HG03280 (cell line): ENCODE results near the gene GPR37.
A peak's percentile ranks its signal among the peaks of the same experiment; 100 is the strongest.

Source experiments
- ATAC-seq: cut with Tn5 transposase; IDR thresholded peaks from one replicate; pipeline ENCODE4 v1.9.1; 2021; ENCODE audit warnings: mild to moderate bottlenecking, moderate library complexity; ENCODE audit not compliant: unreplicated experiment

GPR37 gene

GRCh38 chr7:124765401-124766352 lies at the start of gene GPR37:
Gene GPR37, minus strand, starts transcription at chr7:124765792. Its CDS starts 816 bp downstream, at chr7:124764976.
- ATAC-seq = peak; percentile 47

GRCh38 chr7:124813994-124814798 lies 48.6 kb upstream of the GPR37 start:
- no peak for ATAC-seq

DNA sequence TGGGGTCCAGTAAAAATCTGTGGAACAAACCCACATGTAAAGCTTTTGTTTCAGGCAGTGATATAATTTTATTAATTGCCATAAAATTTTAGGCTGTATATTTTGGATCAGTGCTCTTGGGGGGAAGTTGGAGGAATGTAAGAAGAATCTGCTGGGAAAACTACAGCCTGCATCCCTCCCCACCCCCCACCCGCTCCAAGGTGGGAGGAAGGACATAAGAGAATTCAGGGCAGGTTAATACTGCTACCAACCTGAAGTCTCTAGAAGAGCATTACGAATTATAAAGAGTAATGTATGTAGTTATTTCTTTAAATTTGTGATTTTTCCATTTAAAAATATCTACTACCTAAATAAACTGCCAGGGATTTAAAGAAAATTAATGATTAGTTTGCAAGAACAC lies 47.2 kb upstream of the GPR37 start:
- no peak for ATAC-seq

DNA sequence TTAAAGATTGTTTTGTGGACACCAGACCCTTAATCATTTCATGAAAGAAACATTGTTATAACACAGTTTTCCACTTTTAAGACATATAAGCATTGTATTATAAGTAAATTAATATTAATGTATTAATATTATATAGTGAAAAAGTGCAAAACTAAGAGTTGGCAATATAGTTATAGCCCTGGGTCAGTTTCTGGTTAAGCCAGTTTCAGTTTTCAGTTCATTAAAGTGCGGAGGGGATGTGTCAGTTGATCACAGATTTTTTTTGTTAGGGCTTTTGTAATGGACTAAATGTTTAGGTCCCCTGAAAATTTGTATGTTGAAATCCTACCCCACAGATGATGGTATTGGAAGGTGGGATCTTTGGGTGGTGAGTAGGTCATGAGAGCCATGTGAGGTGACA lies 45.7 kb upstream of the GPR37 start:
- ATAC-seq = no peak

- no peak for ATAC-seq
Measured at GRCh38 chr7:124810605-124811004, 45.0 kb upstream of the GPR37 start.

- no peak for ATAC-seq
Measured at GRCh38 chr7:124808206-124808605, 42.6 kb upstream of the GPR37 start.

DNA sequence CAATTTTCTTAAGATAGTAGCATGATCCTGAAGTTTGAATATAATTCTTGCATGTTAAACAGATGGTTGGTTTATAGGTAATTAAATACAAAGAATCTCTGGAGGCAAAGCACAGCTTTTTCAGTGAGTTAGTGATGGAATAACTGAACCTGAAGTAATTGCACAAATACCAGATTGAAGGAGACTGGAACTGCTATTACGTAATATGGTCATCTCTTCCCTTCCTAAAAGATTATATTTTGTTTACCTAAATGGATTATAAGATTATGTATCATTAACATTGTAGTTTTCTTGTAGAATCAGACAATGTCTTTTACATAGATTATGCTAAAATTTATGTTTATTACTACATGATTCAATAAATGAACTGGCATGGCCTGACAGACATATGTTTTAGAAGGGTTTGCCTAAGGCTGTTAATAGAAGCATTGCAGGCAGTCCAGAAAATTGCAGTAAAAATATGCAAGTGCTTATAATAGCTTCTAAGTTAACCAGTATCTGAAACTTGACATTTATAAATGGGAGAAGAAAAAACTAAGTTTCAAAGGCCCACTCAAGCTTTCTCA lies 35.8 kb upstream of the GPR37 start:
- no peak for ATAC-seq

DNA sequence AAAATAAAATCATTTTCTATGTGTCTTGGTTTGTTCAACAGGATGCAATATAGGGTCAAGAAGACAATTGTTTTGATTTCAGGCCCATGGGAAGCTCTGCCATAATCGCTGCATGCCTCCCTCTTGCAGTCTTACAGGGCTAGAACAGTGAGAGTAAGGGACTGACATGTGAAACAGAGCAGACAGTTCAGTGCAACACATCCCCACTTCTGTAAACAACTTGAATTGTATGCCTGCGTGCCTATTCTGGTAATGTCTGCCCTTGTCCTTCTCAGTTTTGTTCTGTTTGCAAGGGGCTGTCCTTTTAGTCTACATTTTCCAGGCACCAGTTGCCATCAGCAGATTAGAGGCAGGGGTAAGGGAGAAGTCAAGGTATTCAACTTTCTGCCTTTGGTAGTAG lies 34.8 kb upstream of the GPR37 start:
- no peak for ATAC-seq

DNA sequence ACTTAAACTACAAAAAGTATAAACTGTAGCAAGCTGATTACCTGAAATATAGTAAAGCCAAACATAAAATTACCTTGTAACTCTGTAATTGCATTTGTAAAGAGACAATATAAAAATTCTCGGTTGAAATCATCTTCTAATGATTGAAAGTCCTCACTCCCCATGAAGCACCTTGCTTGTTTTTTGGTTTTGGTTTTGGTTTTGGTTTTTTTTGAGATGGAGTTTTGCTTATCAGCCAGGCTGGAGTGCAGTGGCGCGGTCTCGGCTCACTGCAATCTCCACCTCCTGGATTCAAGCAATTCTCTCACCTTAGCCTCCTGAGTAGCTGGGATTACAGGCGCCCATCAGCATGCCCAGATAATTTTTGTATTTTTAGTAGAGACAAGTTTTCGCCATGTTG lies 33.9 kb upstream of the GPR37 start:
- ATAC-seq = no peak

DNA sequence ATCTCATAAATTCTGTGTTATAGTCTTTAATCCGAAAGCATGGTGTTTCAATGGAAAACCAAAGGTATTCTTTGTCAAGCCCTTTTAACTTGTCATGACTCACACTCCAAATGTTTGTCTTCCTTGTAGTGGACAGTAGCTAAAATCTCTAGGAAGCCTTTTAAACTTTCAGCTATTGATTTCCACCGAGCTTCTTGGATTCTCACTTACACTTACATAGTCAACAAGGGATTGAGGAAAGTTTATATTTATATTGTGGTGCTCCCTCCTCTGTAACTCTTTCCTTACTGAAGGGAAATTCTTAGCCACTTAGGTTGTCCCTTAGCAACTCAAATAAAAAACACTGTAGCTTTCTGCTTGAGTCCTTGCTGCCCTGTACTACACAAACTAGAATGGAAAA lies 31.2 kb upstream of the GPR37 start:
- ATAC-seq = no peak

DNA sequence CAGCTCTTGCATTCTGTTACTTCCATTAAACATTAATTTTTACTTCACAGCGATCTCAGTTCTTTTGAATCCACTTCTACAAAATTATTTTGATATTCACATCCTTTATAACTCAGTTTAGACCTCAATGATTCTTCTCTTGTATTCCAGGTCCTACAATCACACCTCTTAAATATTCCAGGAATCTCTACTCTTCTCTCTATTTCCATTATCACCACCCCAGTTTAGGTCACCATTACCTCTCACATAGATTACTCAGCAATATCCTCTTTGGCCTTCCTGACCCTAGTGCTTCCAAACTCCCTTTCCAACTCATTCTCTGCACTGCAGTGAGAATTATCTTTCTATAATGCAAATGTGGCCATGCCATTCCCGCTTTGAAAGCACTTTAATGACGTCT lies 27.1 kb upstream of the GPR37 start:
- no peak for ATAC-seq

GRCh38 chr7:124792002-124792401 lies 26.4 kb upstream of the GPR37 start:
- ATAC-seq = no peak

DNA sequence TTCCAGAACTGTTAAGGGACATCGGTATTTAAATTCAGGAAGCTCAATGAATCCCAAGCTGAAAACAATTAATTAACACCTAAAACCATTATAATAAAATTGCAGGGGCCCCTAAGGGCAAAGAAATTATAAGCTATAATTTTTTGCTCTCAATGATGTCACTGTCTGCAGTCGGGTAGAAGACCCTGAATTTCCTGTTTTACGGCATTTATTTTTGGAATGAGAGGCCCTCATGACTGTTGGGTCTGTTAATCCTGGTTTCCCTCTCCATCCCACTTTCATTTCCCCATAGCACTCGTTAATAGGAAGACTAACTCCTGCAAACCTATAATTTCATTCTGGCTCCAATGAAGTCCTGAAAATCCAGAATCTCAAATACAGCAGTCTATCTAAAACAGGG lies 25.8 kb upstream of the GPR37 start:
- no peak for ATAC-seq

GRCh38 chr7:124790645-124791044 lies 25.1 kb upstream of the GPR37 start:
- ATAC-seq = no peak

GRCh38 chr7:124785994-124786393 lies 20.4 kb upstream of the GPR37 start:
- no peak for ATAC-seq

- peak; percentile 87 for ATAC-seq
Measured at GRCh38 chr7:124784879-124785818, 19.6 kb upstream of the GPR37 start.

DNA sequence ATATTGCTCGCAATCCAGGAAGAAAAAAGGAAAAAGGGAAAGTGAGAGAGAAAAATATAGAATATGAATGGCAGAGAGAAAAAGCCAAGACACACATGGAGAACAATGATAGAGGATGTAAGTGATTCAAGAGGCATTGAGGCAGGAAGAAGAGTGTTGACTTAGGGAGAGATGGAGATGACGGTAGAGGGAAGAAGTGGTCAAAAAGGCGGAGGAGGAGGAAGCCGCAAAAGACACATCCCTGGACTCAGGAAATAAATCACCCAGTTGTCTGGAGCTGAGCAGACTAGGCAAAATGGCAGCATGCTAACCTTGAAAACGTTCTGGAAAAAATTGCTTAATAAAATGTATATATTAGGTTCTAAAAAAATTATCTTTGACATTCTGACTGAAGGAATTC lies 17.7 kb upstream of the GPR37 start:
- no peak for ATAC-seq

DNA sequence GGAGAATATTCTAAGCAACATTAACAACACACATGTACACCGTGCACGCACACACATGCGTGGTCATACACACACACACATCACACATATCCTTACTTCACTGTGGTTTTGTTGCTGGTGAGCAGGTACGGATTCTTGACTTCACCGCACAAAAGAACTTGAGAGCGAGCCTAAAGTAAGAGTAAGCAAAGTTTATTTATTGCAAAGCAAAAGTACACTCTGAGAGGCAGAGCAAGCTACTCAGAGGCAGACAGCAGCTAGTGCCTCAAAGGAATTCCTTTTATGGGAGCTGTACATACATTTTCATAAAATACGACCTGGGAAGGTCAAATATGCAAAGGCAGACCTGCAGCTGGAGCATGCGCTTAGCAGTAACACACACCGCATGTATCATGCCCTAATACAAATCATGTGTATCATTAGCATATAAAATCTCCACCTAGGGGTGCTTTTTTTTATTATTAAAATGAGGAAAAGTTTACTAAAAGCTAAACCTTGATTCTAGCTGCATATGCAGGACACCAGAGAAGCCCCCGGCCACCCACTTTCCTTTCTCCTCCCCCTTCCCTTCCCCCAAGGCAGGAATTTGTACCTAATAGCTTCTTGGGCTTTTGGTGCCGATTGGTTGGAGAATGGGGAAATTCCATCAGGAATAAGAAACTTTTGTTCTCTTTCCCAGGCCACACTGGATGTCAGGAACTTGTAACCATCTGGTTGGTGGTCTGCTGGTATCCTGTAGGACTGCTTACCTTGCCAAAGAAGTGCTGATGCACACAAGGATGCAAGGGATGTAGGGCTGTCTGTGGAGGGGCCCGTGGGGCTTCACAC lies 16.5 kb upstream of the GPR37 start:
- ATAC-seq = no peak

DNA sequence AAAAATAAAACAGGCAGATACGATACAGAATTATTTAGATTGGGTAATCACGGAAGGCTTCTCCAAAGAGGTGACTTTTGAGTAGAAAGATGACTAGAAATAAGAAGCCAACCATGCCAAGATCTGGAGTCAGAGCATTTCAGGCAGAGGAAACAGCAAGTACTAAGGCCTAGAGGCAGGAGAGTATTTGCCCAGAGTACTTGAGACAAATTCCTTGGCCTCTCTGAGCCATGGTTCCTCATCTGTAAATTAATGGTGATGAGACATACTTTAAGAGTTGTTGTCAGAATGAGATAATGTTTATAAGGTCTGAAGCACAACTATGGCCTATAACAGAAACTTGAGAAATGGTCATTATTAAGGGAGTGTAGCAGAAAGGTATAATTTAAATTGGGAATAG lies 15.8 kb upstream of the GPR37 start:
- no peak for ATAC-seq

DNA sequence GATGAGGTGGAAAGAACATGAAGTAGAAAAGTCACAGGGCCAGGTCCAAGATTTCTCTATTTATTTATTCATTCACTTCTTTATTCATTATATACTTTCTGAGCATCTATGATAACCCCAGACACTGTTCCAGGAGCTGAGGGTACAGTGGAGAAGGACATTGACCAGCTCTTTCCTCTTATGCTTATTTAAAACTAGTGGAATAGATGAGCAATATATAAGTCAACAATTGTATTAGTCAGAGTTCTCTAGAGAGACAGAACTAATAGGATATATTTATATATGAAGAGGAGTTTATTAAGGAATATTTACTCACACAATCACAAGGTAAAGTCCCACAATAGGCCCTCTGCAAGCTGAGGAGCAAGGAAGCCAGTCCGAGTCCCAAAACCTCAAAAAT lies 15.0 kb upstream of the GPR37 start:
- no peak for ATAC-seq
